Ishikawa (cell line): ENCODE results near the gene PHLPP2.

Experiments used
- CEBPB ChIP-seq: IDR thresholded peaks from 2 replicates; pipeline ENCODE4 v1.6.1; 2012
- CREB1 ChIP-seq: IDR thresholded peaks from 2 replicates; pipeline ENCODE4 v1.6.1; 2012; ENCODE audit warnings: low read depth
- TF ChIP-seq, protein P1 (sequence below): IDR thresholded peaks from 2 replicates; pipeline ENCODE4 v1.6.1; 2012
- TF ChIP-seq, protein P2 (sequence below): IDR thresholded peaks from 2 replicates; pipeline ENCODE4 v1.6.1; 2012; ENCODE audit warnings: low read depth, mild to moderate bottlenecking

DNA sequence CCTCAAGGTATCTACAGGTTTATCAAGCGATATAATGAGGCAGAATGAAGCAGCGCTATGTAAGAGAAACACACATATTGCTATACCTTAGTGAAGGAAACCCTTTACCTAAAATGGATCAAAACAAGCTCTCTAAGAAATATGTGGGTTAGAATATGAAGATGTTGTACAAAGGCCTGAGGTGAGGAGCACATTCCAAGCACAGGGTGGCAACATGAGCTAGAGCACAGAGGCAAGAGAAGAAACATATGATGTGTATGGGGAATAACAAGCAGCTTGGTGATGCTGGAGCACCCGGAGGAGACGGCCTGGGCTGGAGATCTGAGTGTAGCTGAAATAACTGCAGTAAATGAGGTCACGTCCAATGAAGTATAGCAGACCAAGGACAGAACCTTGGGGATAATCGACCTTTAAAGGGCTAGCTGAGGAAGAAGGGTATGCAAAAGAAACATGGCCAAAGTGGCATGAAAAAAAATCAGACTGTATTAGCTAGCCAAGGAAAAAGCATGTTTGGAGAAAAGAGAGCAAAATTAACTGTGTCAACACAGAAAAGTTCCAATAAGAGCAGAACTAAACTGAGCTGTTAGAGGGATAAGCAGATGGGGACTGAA lies 54.5 kb downstream of the PHLPP2 start:
- TF ChIP-seq, protein P1, sequence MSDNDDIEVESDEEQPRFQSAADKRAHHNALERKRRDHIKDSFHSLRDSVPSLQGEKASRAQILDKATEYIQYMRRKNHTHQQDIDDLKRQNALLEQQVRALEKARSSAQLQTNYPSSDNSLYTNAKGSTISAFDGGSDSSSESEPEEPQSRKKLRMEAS: no peak
- TF ChIP-seq, protein P2, sequence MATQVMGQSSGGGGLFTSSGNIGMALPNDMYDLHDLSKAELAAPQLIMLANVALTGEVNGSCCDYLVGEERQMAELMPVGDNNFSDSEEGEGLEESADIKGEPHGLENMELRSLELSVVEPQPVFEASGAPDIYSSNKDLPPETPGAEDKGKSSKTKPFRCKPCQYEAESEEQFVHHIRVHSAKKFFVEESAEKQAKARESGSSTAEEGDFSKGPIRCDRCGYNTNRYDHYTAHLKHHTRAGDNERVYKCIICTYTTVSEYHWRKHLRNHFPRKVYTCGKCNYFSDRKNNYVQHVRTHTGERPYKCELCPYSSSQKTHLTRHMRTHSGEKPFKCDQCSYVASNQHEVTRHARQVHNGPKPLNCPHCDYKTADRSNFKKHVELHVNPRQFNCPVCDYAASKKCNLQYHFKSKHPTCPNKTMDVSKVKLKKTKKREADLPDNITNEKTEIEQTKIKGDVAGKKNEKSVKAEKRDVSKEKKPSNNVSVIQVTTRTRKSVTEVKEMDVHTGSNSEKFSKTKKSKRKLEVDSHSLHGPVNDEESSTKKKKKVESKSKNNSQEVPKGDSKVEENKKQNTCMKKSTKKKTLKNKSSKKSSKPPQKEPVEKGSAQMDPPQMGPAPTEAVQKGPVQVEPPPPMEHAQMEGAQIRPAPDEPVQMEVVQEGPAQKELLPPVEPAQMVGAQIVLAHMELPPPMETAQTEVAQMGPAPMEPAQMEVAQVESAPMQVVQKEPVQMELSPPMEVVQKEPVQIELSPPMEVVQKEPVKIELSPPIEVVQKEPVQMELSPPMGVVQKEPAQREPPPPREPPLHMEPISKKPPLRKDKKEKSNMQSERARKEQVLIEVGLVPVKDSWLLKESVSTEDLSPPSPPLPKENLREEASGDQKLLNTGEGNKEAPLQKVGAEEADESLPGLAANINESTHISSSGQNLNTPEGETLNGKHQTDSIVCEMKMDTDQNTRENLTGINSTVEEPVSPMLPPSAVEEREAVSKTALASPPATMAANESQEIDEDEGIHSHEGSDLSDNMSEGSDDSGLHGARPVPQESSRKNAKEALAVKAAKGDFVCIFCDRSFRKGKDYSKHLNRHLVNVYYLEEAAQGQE: no peak
- no peak for TF ChIP-seq CEBPB
- no peak for TF ChIP-seq CREB1
